ENCODE measurements around the gene HLA-DOA.
A peak's percentile ranks its signal among the peaks of the same experiment; 100 is the strongest.

HLA-DOA gene

DNA sequence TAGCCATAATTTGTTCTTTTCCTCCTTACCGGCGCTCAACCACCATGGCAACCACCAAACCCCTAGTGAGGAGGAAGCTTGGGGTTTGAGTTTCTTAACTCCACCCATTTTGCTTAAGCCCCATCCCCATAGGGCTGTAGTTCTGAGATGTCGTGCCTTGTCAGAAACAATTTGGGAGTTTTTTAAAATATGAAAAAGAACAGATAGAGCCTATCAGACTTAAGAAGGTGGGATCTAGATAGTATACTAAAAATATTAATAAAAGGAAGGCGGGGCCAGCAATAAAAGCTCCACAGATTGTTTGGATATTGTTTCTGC, 35.4 kb downstream of the HLA-DOA start:
- TF ChIP-seq, protein P1, sequence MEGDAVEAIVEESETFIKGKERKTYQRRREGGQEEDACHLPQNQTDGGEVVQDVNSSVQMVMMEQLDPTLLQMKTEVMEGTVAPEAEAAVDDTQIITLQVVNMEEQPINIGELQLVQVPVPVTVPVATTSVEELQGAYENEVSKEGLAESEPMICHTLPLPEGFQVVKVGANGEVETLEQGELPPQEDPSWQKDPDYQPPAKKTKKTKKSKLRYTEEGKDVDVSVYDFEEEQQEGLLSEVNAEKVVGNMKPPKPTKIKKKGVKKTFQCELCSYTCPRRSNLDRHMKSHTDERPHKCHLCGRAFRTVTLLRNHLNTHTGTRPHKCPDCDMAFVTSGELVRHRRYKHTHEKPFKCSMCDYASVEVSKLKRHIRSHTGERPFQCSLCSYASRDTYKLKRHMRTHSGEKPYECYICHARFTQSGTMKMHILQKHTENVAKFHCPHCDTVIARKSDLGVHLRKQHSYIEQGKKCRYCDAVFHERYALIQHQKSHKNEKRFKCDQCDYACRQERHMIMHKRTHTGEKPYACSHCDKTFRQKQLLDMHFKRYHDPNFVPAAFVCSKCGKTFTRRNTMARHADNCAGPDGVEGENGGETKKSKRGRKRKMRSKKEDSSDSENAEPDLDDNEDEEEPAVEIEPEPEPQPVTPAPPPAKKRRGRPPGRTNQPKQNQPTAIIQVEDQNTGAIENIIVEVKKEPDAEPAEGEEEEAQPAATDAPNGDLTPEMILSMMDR (conservative IDR thresholded peaks at IDR 0.05; ENCODE audit: low read depth, low read length) = no peak
- peak overlapping the region; percentile 96 for H3K4me3 ChIP-seq (ENCODE audit: low read depth, low read length)
- DNase-seq (ENCODE audit: low read depth) = peak; percentile 82

DNA sequence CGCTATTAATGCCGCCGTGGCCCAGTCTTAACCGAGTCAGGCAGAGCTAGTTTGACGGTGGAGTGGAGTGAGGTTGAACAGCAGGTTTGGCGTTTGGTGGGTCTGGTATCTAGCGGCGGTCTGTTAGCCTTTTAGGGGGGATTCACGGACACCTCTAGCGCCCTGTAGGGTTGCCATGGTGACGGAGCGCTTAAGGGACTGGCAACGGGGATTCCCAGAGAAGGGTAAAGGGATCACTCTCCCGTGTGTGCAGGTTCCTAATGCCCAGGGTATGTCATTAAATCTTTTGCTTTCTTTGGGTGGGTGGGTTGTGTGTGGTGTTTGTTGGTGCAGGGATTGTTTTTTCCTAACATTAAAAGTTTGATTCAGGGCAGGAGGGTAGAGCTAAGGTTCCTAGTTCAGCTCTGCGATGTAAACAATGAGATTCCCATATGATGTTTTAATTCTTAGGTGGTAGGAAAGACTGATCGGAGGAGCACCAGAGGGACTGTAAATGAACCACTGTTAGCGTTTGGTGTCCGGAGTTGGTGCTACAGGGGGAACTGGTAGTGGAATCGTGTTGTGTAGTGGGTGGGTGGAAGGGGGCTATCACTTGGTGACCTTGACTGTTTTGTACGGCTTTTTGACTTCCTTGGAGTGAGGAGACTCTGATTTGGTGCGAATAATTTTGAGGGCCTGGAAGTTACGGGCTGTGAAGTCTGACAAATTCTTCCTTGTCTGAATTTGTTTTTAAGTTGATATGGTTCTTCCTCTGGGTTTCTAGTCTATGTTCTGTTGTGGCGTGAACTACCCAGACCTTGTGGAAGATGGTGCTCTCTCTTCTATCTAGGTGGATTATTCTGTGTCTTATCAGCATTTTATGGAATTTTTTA, 36.0 kb downstream of the HLA-DOA start:
- peak; percentile 51 for DNase-seq (ENCODE audit: low read depth)

DNA sequence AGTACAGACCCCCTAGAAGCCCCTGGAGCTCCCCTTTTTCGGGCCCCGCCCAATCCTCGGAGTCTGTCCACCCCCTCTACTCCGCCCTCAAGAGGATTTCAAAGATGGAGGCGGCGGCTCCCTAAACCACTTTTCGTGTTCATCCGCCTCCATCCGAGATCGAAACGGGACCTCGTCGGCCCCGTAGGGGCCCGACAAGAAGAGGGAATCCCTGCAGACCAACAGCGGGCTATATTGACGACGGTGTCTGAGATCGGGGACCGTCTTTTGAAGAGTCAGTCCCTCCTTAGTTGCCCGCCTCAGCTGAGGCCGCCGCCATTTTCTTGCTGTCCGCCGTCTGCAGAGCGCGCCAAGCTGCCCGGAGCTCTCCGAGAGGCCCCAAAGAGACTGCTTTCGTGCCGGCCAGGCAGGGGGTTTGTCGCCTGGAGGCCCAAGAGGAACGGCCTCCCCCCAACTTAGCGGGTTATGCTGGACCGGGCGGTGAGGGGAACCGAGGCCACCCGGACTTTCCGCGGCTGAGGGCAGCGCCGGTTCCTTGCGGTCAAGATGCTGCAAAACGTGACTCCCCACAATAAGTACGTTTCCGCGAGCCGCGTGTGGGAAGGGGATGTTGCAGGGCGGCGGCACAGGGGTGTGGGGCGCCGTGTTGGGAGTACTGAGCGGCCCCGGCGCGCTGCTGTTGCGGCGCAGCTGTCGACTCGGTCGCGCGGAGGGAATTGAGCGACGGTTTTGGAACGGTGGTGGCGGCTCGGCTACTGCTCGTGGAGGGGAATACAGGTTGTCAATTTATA, 36.8 kb downstream of the HLA-DOA start:
- TF ChIP-seq, protein P1 (conservative IDR thresholded peaks at IDR 0.05; ENCODE audit: low read depth, low read length) = no peak
- DNase-seq (ENCODE audit: low read depth) = no peak
- peak overlapping the region; percentile 96 for H3K4me3 ChIP-seq (ENCODE audit: low read depth, low read length)

More for the DNA sequence above, 36.0 kb downstream of the HLA-DOA start:
- H3K4me3 ChIP-seq (ENCODE audit: low read depth, low read length) = peak overlapping the region; percentile 96
- TF ChIP-seq, protein P1 (conservative IDR thresholded peaks at IDR 0.05; ENCODE audit: low read depth, low read length) = no peak

DNA sequence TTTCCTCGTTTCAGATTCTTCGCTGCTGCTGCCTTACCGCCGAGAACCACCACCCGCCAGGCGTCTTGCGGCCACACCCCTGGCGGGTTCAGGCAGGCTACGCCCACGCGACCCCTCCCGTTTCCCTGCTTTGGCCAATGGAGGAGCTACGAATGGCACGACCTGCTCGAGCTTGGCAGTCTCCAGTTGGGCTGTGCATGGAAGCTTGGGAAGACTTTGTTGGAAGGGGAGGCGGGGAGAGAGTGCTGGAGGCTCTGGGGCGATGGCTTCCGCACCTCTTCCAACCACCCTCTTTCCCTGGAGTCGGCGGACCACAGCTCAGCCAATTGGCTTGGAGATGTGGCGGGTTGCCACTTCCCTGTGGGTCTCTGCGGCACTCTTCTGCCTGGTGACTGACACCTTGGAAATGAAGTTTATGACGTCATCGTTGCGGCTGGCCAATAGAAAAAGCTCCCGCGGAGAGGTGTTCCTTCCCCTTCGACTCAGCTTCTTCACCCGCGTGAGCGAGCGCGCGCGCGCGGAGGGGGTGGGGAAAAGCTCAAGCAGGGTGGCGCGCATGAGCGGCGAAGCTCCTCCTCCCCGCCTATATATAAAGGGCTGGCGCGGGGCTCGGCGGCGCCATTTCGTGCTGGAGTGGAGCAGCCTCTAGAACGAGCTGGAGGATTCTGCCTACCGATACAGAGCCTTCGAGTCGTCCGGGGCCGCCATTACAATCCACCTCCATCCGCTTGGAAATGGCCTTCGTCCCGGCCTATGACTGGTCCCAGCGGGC, 37.6 kb downstream of the HLA-DOA start:
- DNase-seq (ENCODE audit: low read depth) = peak; percentile 100
- peak overlapping the region; percentile 96 for H3K4me3 ChIP-seq (ENCODE audit: low read depth, low read length)
- TF ChIP-seq, protein P1 (conservative IDR thresholded peaks at IDR 0.05; ENCODE audit: low read depth, low read length) = no peak

DNA sequence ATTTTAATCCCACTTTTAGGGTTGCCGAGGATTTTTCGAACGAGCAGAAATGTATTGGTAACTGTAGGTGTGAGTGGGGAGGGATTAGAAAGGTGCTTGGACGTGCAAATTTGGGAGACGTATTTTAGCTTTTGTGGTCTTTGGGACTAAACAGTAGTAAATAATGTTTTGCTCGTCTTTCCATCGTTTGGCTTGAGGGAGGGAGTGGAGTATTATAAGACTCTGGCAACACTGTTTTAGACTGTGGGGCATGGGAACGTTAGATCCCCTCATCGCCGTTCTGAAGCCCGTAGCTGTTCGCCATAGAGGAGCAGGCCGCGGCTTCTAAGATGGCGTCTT, 38.2 kb downstream of the HLA-DOA start:
- DNase-seq (ENCODE audit: low read depth) = no peak
- H3K4me3 ChIP-seq (ENCODE audit: low read depth, low read length) = peak overlapping the region; percentile 71
- TF ChIP-seq, protein P1 (conservative IDR thresholded peaks at IDR 0.05; ENCODE audit: low read depth, low read length) = no peak

DNA sequence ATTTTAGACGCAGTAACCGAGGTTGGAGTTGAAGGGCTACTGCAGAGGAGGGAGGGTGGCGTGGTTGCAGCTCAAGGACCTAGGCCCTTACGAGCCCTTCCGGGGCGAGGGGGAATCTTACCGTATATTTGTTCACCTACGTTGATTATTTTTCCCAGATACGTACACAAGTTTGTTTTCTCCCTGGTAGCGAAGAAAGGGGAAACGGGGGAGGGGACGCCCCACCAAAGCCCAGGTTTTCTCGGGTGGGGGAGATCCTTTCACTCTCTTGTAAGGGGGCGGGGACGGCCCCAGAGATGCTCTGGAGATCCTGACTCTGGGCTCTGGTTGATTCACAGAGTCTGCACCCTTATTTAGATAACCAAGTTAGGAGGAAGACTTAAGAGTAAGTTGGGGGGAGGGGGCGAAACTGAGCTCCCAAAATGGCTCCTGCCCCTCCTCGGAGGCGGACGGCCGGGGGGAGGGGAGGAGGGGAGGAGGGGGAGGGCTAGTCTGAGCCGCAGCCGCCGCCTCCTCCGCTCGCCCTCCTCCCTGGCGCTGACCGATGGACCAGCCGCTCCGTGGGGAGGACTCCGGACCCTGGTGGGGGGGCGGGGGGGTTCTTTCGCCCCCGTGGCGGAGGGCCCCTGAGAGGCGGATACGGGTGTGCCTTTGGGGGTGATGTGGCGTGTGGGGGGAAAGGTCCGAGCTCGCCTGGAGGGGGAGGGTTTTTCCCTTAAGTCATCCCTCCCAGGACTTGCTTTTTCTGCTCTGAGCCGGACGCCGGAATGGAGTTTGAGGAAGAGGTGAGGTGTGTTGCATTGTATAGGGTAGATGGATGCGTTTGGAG, 38.8 kb downstream of the HLA-DOA start:
- DNase-seq (ENCODE audit: low read depth) = peak; percentile 93
- H3K4me3 ChIP-seq (ENCODE audit: low read depth, low read length) = peak overlapping the region; percentile 71
- TF ChIP-seq, protein P1 (conservative IDR thresholded peaks at IDR 0.05; ENCODE audit: low read depth, low read length) = no peak
